ENCODE results near the gene PPP1R1C.

DNA sequence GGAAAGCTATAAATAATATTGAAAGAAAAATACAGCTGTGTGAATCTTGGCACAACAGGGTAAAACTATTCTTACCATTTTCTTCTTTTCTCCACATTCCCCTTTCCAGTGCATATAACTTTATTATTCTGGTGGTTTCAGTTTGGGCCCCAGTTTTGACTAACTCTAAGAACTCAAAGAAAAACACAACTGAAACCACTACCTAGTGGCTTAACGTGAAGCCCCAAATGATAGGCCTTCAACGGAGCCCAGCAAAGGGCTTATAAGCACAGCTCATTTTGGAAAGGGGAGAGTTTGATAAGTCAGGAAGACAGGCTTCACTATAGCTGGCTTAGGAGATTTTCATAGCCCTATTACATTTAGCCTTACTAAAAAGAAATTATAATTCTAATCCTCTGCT, 62.4 kb downstream of the PPP1R1C start:
- TF ChIP-seq, protein P1, sequence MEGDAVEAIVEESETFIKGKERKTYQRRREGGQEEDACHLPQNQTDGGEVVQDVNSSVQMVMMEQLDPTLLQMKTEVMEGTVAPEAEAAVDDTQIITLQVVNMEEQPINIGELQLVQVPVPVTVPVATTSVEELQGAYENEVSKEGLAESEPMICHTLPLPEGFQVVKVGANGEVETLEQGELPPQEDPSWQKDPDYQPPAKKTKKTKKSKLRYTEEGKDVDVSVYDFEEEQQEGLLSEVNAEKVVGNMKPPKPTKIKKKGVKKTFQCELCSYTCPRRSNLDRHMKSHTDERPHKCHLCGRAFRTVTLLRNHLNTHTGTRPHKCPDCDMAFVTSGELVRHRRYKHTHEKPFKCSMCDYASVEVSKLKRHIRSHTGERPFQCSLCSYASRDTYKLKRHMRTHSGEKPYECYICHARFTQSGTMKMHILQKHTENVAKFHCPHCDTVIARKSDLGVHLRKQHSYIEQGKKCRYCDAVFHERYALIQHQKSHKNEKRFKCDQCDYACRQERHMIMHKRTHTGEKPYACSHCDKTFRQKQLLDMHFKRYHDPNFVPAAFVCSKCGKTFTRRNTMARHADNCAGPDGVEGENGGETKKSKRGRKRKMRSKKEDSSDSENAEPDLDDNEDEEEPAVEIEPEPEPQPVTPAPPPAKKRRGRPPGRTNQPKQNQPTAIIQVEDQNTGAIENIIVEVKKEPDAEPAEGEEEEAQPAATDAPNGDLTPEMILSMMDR (IDR thresholded peaks at IDR 0.05; ENCODE audit: insufficient read depth, low read depth, low read length): no peak
- TF ChIP-seq EZH2 (IDR thresholded peaks at IDR 0.05; ENCODE audit: insufficient read depth, low read length): no peak
